GM21381 (cell line): ENCODE data around the gene ATP8B4.
"Not testable (repeated sequence)": the region's sequence is repeated elsewhere in the genome, so short reads cannot be mapped to it uniquely, and the experiment has no call there.

Experiments used
- ATAC-seq: cut with Tn5 transposase; IDR thresholded peaks from one replicate; pipeline ENCODE4 v1.9.1; 2021; ENCODE audit warnings: mild to moderate bottlenecking, moderate library complexity; ENCODE audit not compliant: unreplicated experiment

Gene ATP8B4

GRCh38 chr15:49963033-49963772 lies 155.8 kb downstream of the ATP8B4 start:
- not testable (repeated sequence) for ATAC-seq

- ATAC-seq = no peak
Observed at GRCh38 chr15:49962044-49962602, 156.9 kb downstream of the ATP8B4 start.

- ATAC-seq = no peak
Observed at GRCh38 chr15:49953421-49953820, 165.6 kb downstream of the ATP8B4 start.

GRCh38 chr15:49946681-49947080 lies 172.4 kb downstream of the ATP8B4 start:
- no peak for ATAC-seq

GRCh38 chr15:49934487-49934886 lies 184.5 kb downstream of the ATP8B4 start:
- no peak for ATAC-seq

- ATAC-seq = no peak
Observed at GRCh38 chr15:49927189-49927861, 191.7 kb downstream of the ATP8B4 start.

- no peak for ATAC-seq
Observed at GRCh38 chr15:49926740-49927139, 192.3 kb downstream of the ATP8B4 start.

GRCh38 chr15:49923671-49924070 lies 195.4 kb downstream of the ATP8B4 start:
- ATAC-seq = no peak

- no peak for ATAC-seq
Observed at GRCh38 chr15:49919034-49919433, 200.0 kb downstream of the ATP8B4 start.

- no peak for ATAC-seq
Observed at GRCh38 chr15:49918121-49918520, 200.9 kb downstream of the ATP8B4 start.

GRCh38 chr15:49916998-49917397 lies 202.0 kb downstream of the ATP8B4 start:
- no peak for ATAC-seq

GRCh38 chr15:49915822-49916221 lies 203.2 kb downstream of the ATP8B4 start:
- no peak for ATAC-seq

GRCh38 chr15:49908933-49909295 lies 210.1 kb downstream of the ATP8B4 start:
- ATAC-seq = no peak

- no peak for ATAC-seq
Observed at GRCh38 chr15:49908236-49908932, 210.6 kb downstream of the ATP8B4 start.

GRCh38 chr15:49906966-49907365 lies 212.1 kb downstream of the ATP8B4 start:
- ATAC-seq = no peak

- ATAC-seq = no peak
Observed at GRCh38 chr15:49905221-49905620, 213.8 kb downstream of the ATP8B4 start.

GRCh38 chr15:49904296-49904695 lies 214.7 kb downstream of the ATP8B4 start:
- no peak for ATAC-seq

GRCh38 chr15:49902685-49903501 lies 216.1 kb downstream of the ATP8B4 start:
- ATAC-seq = no peak

GRCh38 chr15:49901996-49902684 lies 216.9 kb downstream of the ATP8B4 start:
- ATAC-seq = no peak

GRCh38 chr15:49901321-49901720 lies 217.7 kb downstream of the ATP8B4 start:
- no peak for ATAC-seq
